Osteoblast (primary cell): ENCODE data around the gene EPHA8. TPM values are rescaled to one million over a fixed set of nuclear protein-coding genes. Genes with fewer than 3 reads are reported as not detected.

Experiments
- DNase-seq: peaks from one replicate; pipeline ENCODE4 v3.0.0; 2011; ENCODE audit warnings: low spot score, mixed read lengths; ENCODE audit not compliant: insufficient read length; ENCODE audit errors: missing footprints
- H2AFZ ChIP-seq: 2 replicates; pipeline ENCODE4 v1.6.0; 2011; ENCODE audit warnings: mild to moderate bottlenecking, low read length
- H3K27ac ChIP-seq: 2 replicates; pipeline ENCODE4 v1.5.1; 2011; ENCODE audit warnings: mild to moderate bottlenecking, low read depth, low read length, moderate library complexity
- H3K27me3 ChIP-seq: 2 replicates; pipeline ENCODE4 v1.6.0; 2012; ENCODE audit warnings: mild to moderate bottlenecking, control low read depth, inconsistent platforms, low read length, moderate library complexity; ENCODE audit not compliant: insufficient read depth
- H3K36me3 ChIP-seq: 2 replicates; pipeline ENCODE4 v1.5.1; 2011; ENCODE audit warnings: mild to moderate bottlenecking, low read length, control low read depth, moderate library complexity; ENCODE audit not compliant: insufficient read depth
- H3K4me1 ChIP-seq: 2 replicates; pipeline ENCODE4 v1.5.1; 2011; ENCODE audit warnings: mild to moderate bottlenecking, low read length, control low read depth, moderate library complexity; ENCODE audit not compliant: insufficient read depth
- H3K4me2 ChIP-seq: 2 replicates; pipeline ENCODE4 v1.6.0; 2011; ENCODE audit warnings: mild to moderate bottlenecking, low read length; ENCODE audit not compliant: insufficient read depth
- H3K4me3 ChIP-seq: fragments of 200-600 bp; sonication (generic); 3 replicates; pipeline ENCODE4 v1.5.1; 2012; ENCODE audit warnings: mild to moderate bottlenecking, low read length, inconsistent platforms; ENCODE audit not compliant: insufficient read depth
- H3K79me2 ChIP-seq: 2 replicates; pipeline ENCODE4 v1.6.0; 2012; ENCODE audit warnings: mild to moderate bottlenecking, low read length, control low read depth, inconsistent platforms; ENCODE audit not compliant: insufficient read depth
- H3K9me3 ChIP-seq: 2 replicates; pipeline ENCODE4 v1.5.1; 2011; ENCODE audit warnings: low read depth, low read length, control low read depth
- H4K20me1 ChIP-seq: 2 replicates; pipeline ENCODE4 v1.6.0; 2012; ENCODE audit warnings: mild to moderate bottlenecking, low read length, control low read depth; ENCODE audit not compliant: insufficient read depth
- CTCF ChIP-seq: IDR thresholded peaks from 2 replicates; pipeline ENCODE4 v1.5.1; 2011; ENCODE audit warnings: mild to moderate bottlenecking, low read depth, low read length, moderate library complexity; ENCODE audit errors: extremely low read depth
- total RNA-seq: library from RNA; depleted of rRNA; stranded (reverse); fragments of >200 nt; gene quantifications from 2 replicates; pipeline ENCODE4 v1.2.3, GENCODE V29; 2012

EPHA8 gene
- total RNA-seq, 1 donor: not detected

DNA sequence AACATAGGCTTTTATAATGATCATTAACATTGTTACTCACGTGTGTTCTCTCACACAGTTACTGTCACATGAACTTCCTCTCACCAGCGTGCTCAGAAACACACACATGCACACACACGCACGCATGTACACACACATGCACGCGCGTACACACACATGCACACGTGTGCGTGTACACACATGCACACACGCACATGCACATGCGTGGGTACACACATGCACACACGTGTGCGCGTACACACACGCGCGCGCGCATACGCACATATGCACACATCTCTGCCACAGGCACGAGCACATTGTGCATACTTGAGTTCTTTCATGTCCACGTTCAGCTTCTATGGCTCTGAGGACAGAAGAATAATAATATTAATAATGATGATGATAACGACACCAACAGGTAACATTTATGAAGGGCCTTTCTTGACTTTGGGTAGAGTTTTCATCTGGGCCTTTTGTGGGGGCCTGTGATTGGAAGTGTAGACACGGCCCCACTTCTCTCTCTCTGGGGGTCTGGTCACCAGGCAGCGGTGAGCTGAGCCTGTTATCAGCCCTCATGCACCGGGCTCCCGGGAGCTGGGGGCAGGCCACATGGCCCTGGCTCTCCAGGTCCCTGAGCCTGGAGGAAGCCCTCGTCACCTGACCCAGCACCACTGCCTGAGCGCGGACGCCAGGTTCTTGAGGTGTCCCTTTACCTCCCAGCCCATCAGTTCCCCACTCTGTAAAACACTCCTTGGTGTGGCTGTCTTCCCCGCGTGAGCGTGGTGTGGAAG is 7.0 kb downstream of the EPHA8 start:
- no peak for DNase-seq
- Histone ChIP-seq H3K27ac (no peak overlapping the region), H3K4me3 (no peak overlapping the region), H2AFZ (no peak overlapping the region), H3K27me3 (peaks cover 13% of the 10 kb centered on the region), H3K9me3 (no peaks in the 10 kb centered on the region), H3K4me2 (no peak overlapping the region), H4K20me1 (no peaks in the 10 kb centered on the region), H3K36me3 (no peaks in the 10 kb centered on the region), H3K4me1 (no peaks in the 10 kb centered on the region), H3K79me2 (no peaks in the 10 kb centered on the region)
- no peak for TF ChIP-seq CTCF

DNA sequence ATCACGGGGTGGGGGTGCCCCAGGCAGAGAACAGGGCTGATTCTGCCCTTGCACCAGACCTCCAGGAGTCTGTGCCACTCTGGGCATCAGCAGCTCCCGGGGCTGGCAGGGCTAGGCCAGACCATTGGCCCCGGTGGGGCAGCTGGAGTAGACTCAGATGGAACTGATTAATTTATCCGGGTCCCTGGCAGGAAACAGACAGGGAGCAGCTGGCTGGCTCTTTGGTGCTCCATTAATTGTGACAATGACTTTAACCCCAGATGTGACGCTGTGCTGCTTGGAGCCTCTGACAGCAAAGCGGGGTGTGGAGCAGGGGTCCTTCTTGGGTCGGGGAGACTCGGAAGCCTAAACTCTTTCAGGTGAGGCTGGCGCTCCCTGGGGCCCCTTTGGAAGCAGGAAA is 9.5 kb downstream of the EPHA8 start:
- no peak for DNase-seq
- Histone ChIP-seq H3K4me2 (no peak overlapping the region), H2AFZ (no peak overlapping the region), H3K36me3 (no peaks in the 10 kb centered on the region), H4K20me1 (no peaks in the 10 kb centered on the region), H3K4me1 (no peaks in the 10 kb centered on the region), H3K27ac (no peak overlapping the region), H3K27me3 (peaks cover 9% of the 10 kb centered on the region), H3K79me2 (no peaks in the 10 kb centered on the region), H3K9me3 (no peaks in the 10 kb centered on the region), H3K4me3 (no peak overlapping the region)
- TF ChIP-seq CTCF: no peak

DNA sequence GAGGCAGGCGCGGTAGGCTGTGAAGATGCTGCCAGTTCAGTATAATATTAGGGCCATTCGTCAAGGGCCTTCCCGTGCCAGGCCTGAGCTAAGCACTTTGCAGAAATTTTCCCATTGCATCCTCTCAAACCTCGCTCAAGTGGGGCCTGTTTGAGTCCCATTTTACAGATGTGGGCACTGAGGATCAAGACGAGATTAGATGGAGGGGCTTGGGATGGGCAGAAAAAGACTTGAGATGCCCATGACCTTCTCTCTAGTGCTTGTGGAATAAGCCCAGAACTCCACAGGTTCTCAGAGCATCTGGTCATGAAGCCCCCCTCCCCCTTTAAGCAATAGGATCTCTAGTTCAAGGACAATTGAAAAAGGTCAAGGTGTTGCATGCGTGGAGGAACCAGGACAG is 9.9 kb downstream of the EPHA8 start:
- Histone ChIP-seq H3K9me3 (no peaks in the 10 kb centered on the region), H3K36me3 (no peaks in the 10 kb centered on the region), H3K27me3 (peaks cover 9% of the 10 kb centered on the region), H3K27ac (no peak overlapping the region), H3K4me2 (no peak overlapping the region), H3K4me3 (no peak overlapping the region), H3K79me2 (no peaks in the 10 kb centered on the region), H3K4me1 (no peaks in the 10 kb centered on the region), H2AFZ (no peak overlapping the region), H4K20me1 (no peaks in the 10 kb centered on the region)
- no peak for DNase-seq
- no peak for TF ChIP-seq CTCF

GRCh38 chr1:22575532-22576149 is 12.4 kb downstream of the EPHA8 start:
- H3K79me2 ChIP-seq: no peaks in the 10 kb centered on the region
- DNase-seq: no peak
- no peaks in the 10 kb centered on the region for H4K20me1 ChIP-seq
- H3K27ac ChIP-seq: no peak overlapping the region
- no peak overlapping the region for H3K4me3 ChIP-seq
- no peak for TF ChIP-seq CTCF
- H3K4me2 ChIP-seq: no peak overlapping the region
- H3K9me3 ChIP-seq: no peaks in the 10 kb centered on the region
- peaks cover 9% of the 10 kb centered on the region for H3K27me3 ChIP-seq
- no peak overlapping the region for H2AFZ ChIP-seq
- no peaks in the 10 kb centered on the region for H3K4me1 ChIP-seq
- H3K36me3 ChIP-seq: no peaks in the 10 kb centered on the region
